PC-9 (cell line): ENCODE results near the gene TLE5. TPM values are rescaled to one million over a fixed set of nuclear protein-coding genes. Genes with fewer than 3 reads are reported as not detected.
"Not testable (repeated sequence)": the region's sequence is repeated elsewhere in the genome, so short reads cannot be mapped to it uniquely, and the experiment has no call there.

Experiments used
- BruUV-seq: library from RNA; stranded (reverse); fragments of 400-500 nt; replicated peaks from 2 replicates; lab custom pipeline; 2021; lab: Mats Ljungman, UMichigan
- CTCF ChIA-PET: fragments of 300-600 bp; sonication (Branson Sonifier 250); formaldehyde crosslinking; loops from one replicate; lab custom pipeline; 2022; ENCODE audit warnings: antibody characterized with exemption; lab: Charles Lee
- POLR2A ChIA-PET: fragments of 300-600 bp; sonication (Branson Sonifier 250); formaldehyde crosslinking; loops from one replicate; lab custom pipeline; 2022; ENCODE audit warnings: antibody characterized with exemption; ENCODE audit not compliant: unreplicated experiment; lab: Charles Lee
- DNase-seq, 2 experiments: peaks; one replicate each; pipeline versions ENCODE4 v3.0.0 to v3.0.0-alpha.2; 2015 to 2022; ENCODE audit warnings: mixed read lengths in 1 of 2
- H2AFZ ChIP-seq: fragments of 200-600 bp; sonication (generic); 2 replicates; pipeline ENCODE4 v1.8.1; 2017; ENCODE audit warnings: antibody characterized with exemption
- H3F3A ChIP-seq: fragments of 200-600 bp; sonication (generic); 2 replicates; pipeline ENCODE4 v1.8.1; 2017; ENCODE audit warnings: antibody characterized with exemption, mild to moderate bottlenecking, low read depth; ENCODE audit not compliant: insufficient read depth
- H3K27ac ChIP-seq: fragments of 200-600 bp; sonication (generic); 2 replicates; pipeline ENCODE4 v1.6.1; 2016; ENCODE audit warnings: mixed run types
- H3K27me3 ChIP-seq: fragments of 200-600 bp; sonication (generic); 2 replicates; pipeline ENCODE4 v1.6.1; 2016; ENCODE audit warnings: low read depth, mixed run types; ENCODE audit not compliant: insufficient read depth
- H3K36me3 ChIP-seq: fragments of 200-600 bp; sonication (generic); 2 replicates; pipeline ENCODE4 v1.6.1; 2016; ENCODE audit warnings: low read depth, mixed run types
- H3K4me1 ChIP-seq: fragments of 200-600 bp; sonication (generic); replicated peaks from 2 replicates; pipeline ENCODE4 v1.6.1; 2016; ENCODE audit warnings: mixed run types; ENCODE audit not compliant: insufficient read depth
- H3K4me2 ChIP-seq: fragments of 200-600 bp; sonication (generic); 2 replicates; pipeline ENCODE4 v1.6.1; 2017; ENCODE audit warnings: mixed run types
- H3K4me3 ChIP-seq: fragments of 200-600 bp; sonication (generic); 2 replicates; pipeline ENCODE4 v1.6.1; 2016; ENCODE audit warnings: mixed run types
- H3K79me2 ChIP-seq: fragments of 200-600 bp; sonication (generic); 2 replicates; pipeline ENCODE4 v1.6.1; 2017; ENCODE audit warnings: low read depth, mixed run types
- H3K9me2 ChIP-seq: fragments of 200-600 bp; sonication (generic); 2 replicates; pipeline ENCODE4 v1.8.1; 2017; ENCODE audit warnings: mild to moderate bottlenecking; ENCODE audit not compliant: insufficient read depth
- H3K9me3 ChIP-seq: fragments of 200-600 bp; sonication (generic); 2 replicates; pipeline ENCODE4 v1.8.1; 2016; ENCODE audit warnings: low read depth; ENCODE audit not compliant: insufficient read depth
- H4K20me1 ChIP-seq: fragments of 200-600 bp; sonication (generic); 2 replicates; pipeline ENCODE4 v1.8.1; 2017; ENCODE audit not compliant: insufficient read depth
- EZH2 ChIP-seq: fragments of 200-600 bp; sonication (generic); IDR thresholded peaks from 2 replicates; pipeline ENCODE4 v1.8.0; 2017; ENCODE audit warnings: antibody characterized with exemption, low read depth
- intact Hi-C: fragments of 100-400 bp; cut with micrococcal nuclease; formaldehyde crosslinking; loops from one replicate; pipeline ENCODE4 v1.10.0; 2022; ENCODE audit not compliant: unreplicated experiment
- total RNA-seq: library from RNA; stranded (reverse); gene quantifications from 2 replicates; pipeline ENCODE4 v1.2.3, GENCODE V29; 2021
- TF ChIP-seq, protein P1 (sequence below): fragments of 200-600 bp; sonication (generic); conservative IDR thresholded peaks from 2 replicates; pipeline ENCODE4 v1.6.1; 2017; ENCODE audit warnings: mixed run types, antibody characterized with exemption, mild to moderate bottlenecking, moderate library complexity

Gene TLE5
- total RNA-seq, 1 experiment from 2014 or later: 217 TPM

DNA sequence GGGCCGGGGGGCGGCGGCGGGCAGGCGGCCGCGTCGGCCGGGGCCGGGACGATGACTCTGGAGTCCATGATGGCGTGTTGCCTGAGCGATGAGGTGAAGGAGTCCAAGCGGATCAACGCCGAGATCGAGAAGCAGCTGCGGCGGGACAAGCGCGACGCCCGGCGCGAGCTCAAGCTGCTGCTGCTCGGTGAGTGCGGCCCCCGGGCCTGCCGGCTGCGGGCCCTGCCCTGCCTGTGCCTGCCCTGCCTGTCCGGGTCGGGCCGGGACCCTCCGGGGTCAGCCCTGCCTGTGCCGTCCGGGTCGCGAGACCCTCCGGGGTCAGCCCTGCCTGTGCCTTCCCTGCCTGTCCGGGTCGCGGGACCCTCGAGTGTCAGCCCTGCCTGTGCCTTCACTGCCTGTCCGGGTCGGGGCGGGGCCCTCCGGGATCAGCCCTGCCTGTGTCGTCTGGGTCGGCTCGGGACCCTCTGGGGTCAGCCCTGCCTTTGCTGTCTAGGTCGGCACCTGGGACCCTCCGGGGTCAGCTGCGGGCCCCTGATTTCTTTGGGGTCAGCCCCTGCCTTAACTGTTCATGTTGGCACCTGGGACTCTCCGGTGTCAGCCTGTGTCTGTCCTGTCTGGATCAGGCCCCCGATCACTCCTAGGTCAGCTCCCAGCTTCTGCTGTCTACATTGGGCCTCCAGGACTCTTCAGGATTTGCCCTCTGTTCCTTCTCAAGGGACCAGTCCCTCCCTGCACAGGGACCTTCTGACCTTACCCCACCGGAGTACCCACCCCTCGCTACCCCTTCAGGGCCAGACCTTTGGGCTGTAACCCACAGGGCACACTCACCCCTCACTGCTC, 32.5 kb upstream of the TLE5 start:
- Histone ChIP-seq H3K27me3 (no peaks in the 10 kb centered on the region), H3K9me3 (no peaks in the 10 kb centered on the region), H3K79me2 (peaks cover 46% of the 10 kb centered on the region), H3K4me2 (peak overlapping the region; percentile 83), H3K27ac (no peak overlapping the region), H2AFZ (no peak overlapping the region), H3K36me3 (no peaks in the 10 kb centered on the region), H4K20me1 (peaks cover 16% of the 10 kb centered on the region), H3K4me1 (no peaks in the 10 kb centered on the region), H3K4me3 (peak overlapping the region; percentile 75), H3K9me2 (no peaks in the 10 kb centered on the region), H3F3A (no peaks in the 10 kb centered on the region)
- no peak for TF ChIP-seq EZH2
- TF ChIP-seq, protein P1, sequence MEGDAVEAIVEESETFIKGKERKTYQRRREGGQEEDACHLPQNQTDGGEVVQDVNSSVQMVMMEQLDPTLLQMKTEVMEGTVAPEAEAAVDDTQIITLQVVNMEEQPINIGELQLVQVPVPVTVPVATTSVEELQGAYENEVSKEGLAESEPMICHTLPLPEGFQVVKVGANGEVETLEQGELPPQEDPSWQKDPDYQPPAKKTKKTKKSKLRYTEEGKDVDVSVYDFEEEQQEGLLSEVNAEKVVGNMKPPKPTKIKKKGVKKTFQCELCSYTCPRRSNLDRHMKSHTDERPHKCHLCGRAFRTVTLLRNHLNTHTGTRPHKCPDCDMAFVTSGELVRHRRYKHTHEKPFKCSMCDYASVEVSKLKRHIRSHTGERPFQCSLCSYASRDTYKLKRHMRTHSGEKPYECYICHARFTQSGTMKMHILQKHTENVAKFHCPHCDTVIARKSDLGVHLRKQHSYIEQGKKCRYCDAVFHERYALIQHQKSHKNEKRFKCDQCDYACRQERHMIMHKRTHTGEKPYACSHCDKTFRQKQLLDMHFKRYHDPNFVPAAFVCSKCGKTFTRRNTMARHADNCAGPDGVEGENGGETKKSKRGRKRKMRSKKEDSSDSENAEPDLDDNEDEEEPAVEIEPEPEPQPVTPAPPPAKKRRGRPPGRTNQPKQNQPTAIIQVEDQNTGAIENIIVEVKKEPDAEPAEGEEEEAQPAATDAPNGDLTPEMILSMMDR: no peak
- ChIA-PET POLR2A (interaction anchor here (1.4 kb wide), 1 partner anchor 144 kb away, joined by 36 read pairs; no protein-coding TSS in a partner anchor), CTCF (no interaction called here)
- DNase-seq: no peak
- intact Hi-C loops: no loop called here
- BruUV-seq: no TSS peak

DNA sequence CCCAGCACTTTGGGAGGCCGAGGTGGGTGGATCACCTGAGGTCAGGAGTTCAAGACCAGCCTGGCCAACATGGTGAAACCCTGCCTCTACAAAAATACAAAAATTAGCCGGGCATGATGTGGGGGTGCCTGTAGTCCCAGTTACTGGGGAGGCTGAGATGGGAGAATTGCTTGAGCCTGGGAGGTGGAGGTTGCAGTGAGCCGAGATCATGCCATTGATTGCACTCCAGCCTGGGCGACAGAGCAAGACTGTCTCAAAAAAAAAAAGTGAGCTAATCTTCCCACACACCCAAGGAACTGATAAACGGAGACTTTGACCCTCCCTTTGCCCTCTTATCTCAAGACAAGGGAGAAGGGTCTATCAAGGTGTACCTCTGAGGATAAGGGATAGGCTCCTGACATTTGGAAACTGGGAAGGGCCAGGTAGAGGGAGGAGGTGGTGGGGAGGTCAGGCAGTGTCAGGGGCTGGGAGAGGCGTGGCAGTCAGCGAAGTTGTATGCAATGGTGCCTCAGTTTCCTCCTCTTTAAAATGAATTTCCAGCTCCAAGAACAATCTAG, 27.1 kb upstream of the TLE5 start:
- H3K27me3 ChIP-seq, H3K9me2 ChIP-seq, H3F3A ChIP-seq, H4K20me1 ChIP-seq, DNase-seq, BruUV-seq, H3K27ac ChIP-seq, H3K4me1 ChIP-seq, H3K9me3 ChIP-seq, H3K4me2 ChIP-seq, intact Hi-C loops, H3K36me3 ChIP-seq, H3K79me2 ChIP-seq, H3K4me3 ChIP-seq, H2AFZ ChIP-seq: not testable (repeated sequence)
- CTCF ChIA-PET: interaction anchor here (0.6 kb wide), 1 partner anchor 139 kb away, joined by 4 read pairs; no protein-coding TSS in a partner anchor
- POLR2A ChIA-PET: interaction anchor here (0.7 kb wide), 1 partner anchor 938 kb away, joined by 3 read pairs; no protein-coding TSS in a partner anchor

DNA sequence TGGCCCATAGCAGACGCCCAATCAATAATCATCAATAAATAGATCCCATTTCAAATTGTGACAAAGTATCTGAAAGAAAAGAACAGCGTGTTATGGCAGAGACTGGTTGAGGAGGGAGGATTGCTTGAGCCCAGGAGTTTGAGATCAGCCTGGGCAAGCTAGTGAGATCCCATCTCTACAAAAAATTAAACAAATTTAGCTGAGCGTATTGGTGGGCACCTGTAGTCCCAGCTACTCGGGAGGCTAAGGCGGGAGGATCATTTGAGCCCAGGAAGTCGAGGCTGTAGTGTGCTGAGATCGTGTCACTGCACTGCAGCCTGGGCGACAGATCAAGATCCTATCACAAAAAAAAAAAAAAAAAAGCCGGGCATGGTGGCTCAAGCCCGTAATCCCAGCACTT, 25.5 kb upstream of the TLE5 start:
- H2AFZ ChIP-seq: no peak overlapping the region
- CTCF ChIA-PET: no interaction called here

More for the DNA sequence above, 25.5 kb upstream of the TLE5 start:
- no peak overlapping the region for H3K4me3 ChIP-seq
- H3K36me3 ChIP-seq: no peaks in the 10 kb centered on the region
- no peak overlapping the region for H3K4me2 ChIP-seq
- H3K27ac ChIP-seq: no peak overlapping the region
- H3K9me2 ChIP-seq: no peaks in the 10 kb centered on the region
- no peaks in the 10 kb centered on the region for H3K27me3 ChIP-seq
- H3K9me3 ChIP-seq: no peaks in the 10 kb centered on the region
- DNase-seq: no peak
- intact Hi-C loops: no loop called here
- H3F3A ChIP-seq: no peaks in the 10 kb centered on the region
- no peaks in the 10 kb centered on the region for H3K4me1 ChIP-seq
- H3K79me2 ChIP-seq: no peaks in the 10 kb centered on the region
- POLR2A ChIA-PET: no interaction called here
- no TSS peak for BruUV-seq
- H4K20me1 ChIP-seq: no peaks in the 10 kb centered on the region
- TF ChIP-seq, protein P1: no peak
- TF ChIP-seq EZH2: no peak
